A204.1 (cell line): Measurements from ENCODE around the gene FUT8.
"Not testable (repeated sequence)": the region's sequence is repeated elsewhere in the genome, so short reads cannot be mapped to it uniquely, and the experiment has no call there.

ENCODE experiments used
- FAIRE-seq: peaks from 2 replicates; lab custom pipeline; 2012; peaks lifted over from hg19 to GRCh38; lab: Jason Lieb, UNC

Gene FUT8

GRCh38 chr14:65419593-65420252 lies 7.2 kb downstream of the FUT8 start:
- FAIRE-seq = no peak

GRCh38 chr14:65421201-65421981 lies 8.9 kb downstream of the FUT8 start:
- FAIRE-seq = no peak

GRCh38 chr14:65422088-65422834 lies 9.7 kb downstream of the FUT8 start:
- FAIRE-seq = no peak

- no peak for FAIRE-seq
Measured at GRCh38 chr14:65423982-65424381, 11.5 kb downstream of the FUT8 start.

GRCh38 chr14:65424531-65424930 lies 12.0 kb downstream of the FUT8 start:
- FAIRE-seq = no peak

GRCh38 chr14:65425885-65426284 lies 13.4 kb downstream of the FUT8 start:
- no peak for FAIRE-seq

- not testable (repeated sequence) for FAIRE-seq
Measured at GRCh38 chr14:65426902-65427301, 14.4 kb downstream of the FUT8 start.

- no peak for FAIRE-seq
Measured at GRCh38 chr14:65428691-65429090, 16.2 kb downstream of the FUT8 start.

GRCh38 chr14:65429757-65430156 lies 17.2 kb downstream of the FUT8 start:
- FAIRE-seq = no peak

GRCh38 chr14:65431245-65431644 lies 18.7 kb downstream of the FUT8 start:
- FAIRE-seq = no peak

GRCh38 chr14:65431951-65432350 lies 19.4 kb downstream of the FUT8 start:
- no peak for FAIRE-seq

- FAIRE-seq = no peak
Measured at GRCh38 chr14:65432361-65432948, 19.9 kb downstream of the FUT8 start.

- no peak for FAIRE-seq
Measured at GRCh38 chr14:65433157-65433556, 20.6 kb downstream of the FUT8 start.

- FAIRE-seq = no peak
Measured at GRCh38 chr14:65433646-65434045, 21.1 kb downstream of the FUT8 start.

- no peak for FAIRE-seq
Measured at GRCh38 chr14:65434216-65434850, 21.8 kb downstream of the FUT8 start.

- FAIRE-seq = no peak
Measured at GRCh38 chr14:65438266-65438933, 25.9 kb downstream of the FUT8 start.

- no peak for FAIRE-seq
Measured at GRCh38 chr14:65439117-65439516, 26.6 kb downstream of the FUT8 start.

GRCh38 chr14:65440230-65440629 lies 27.7 kb downstream of the FUT8 start:
- FAIRE-seq = no peak

GRCh38 chr14:65444230-65444629 lies 31.7 kb downstream of the FUT8 start:
- no peak for FAIRE-seq

GRCh38 chr14:65446159-65446558 lies 33.6 kb downstream of the FUT8 start:
- FAIRE-seq = no peak

- no peak for FAIRE-seq
Measured at GRCh38 chr14:65449647-65450046, 37.1 kb downstream of the FUT8 start.
